Stimulated activated CD4-positive, alpha-beta T cell treated with anti-CD3 and anti-CD28 coated beads, Interleukin-4, amount 100 ng/mL, for 1 hour (primary cell): ENCODE data around the gene CADPS2.
"Not testable (repeated sequence)": the region's sequence is repeated elsewhere in the genome, so short reads cannot be mapped to it uniquely, and the experiment has no call there.

ENCODE experiments used
- DNase-seq: peaks from one replicate; pipeline ENCODE4 v3.0.0-alpha.2; 2020

CADPS2 gene

GRCh38 chr7:122658856-122659255 lies 227.4 kb downstream of the CADPS2 start:
- no peak for DNase-seq

GRCh38 chr7:122653685-122654084 lies 232.6 kb downstream of the CADPS2 start:
- no peak for DNase-seq

GRCh38 chr7:122652876-122653275 lies 233.4 kb downstream of the CADPS2 start:
- DNase-seq = no peak

GRCh38 chr7:122651451-122651850 lies 234.8 kb downstream of the CADPS2 start:
- no peak for DNase-seq

GRCh38 chr7:122643250-122643649 lies 243.0 kb downstream of the CADPS2 start:
- DNase-seq = no peak

GRCh38 chr7:122638459-122638858 lies 247.8 kb downstream of the CADPS2 start:
- no peak for DNase-seq

- DNase-seq = no peak
These were observed 248.5 kb downstream of the CADPS2 start for GRCh38 chr7:122637784-122638183.

- DNase-seq = not testable (repeated sequence)
These were observed 250.8 kb downstream of the CADPS2 start for GRCh38 chr7:122635481-122635880.

- DNase-seq = no peak
These were observed 252.8 kb downstream of the CADPS2 start for GRCh38 chr7:122633472-122633871.

- DNase-seq = no peak
These were observed 254.0 kb downstream of the CADPS2 start for GRCh38 chr7:122632238-122632637.

GRCh38 chr7:122629412-122629953 lies 256.8 kb downstream of the CADPS2 start:
- DNase-seq = no peak

GRCh38 chr7:122628651-122629411 lies 257.4 kb downstream of the CADPS2 start:
- DNase-seq = no peak

- DNase-seq = no peak
These were observed 259.5 kb downstream of the CADPS2 start for GRCh38 chr7:122626785-122627184.

- DNase-seq = no peak
These were observed 263.6 kb downstream of the CADPS2 start for GRCh38 chr7:122622682-122623081.

GRCh38 chr7:122619664-122620063 lies 266.6 kb downstream of the CADPS2 start:
- DNase-seq = no peak

- no peak for DNase-seq
These were observed 267.6 kb downstream of the CADPS2 start for GRCh38 chr7:122618585-122619189.

GRCh38 chr7:122616951-122617350 lies 269.3 kb downstream of the CADPS2 start:
- no peak for DNase-seq

- no peak for DNase-seq
These were observed 280.3 kb downstream of the CADPS2 start for GRCh38 chr7:122605929-122606328.

GRCh38 chr7:122604251-122604650 lies 282.0 kb downstream of the CADPS2 start:
- DNase-seq = no peak

- DNase-seq = no peak
These were observed 283.5 kb downstream of the CADPS2 start for GRCh38 chr7:122602800-122603199.

GRCh38 chr7:122600630-122601029 lies 285.6 kb downstream of the CADPS2 start:
- no peak for DNase-seq

- DNase-seq = no peak
These were observed 286.2 kb downstream of the CADPS2 start for GRCh38 chr7:122600042-122600441.

GRCh38 chr7:122597277-122597676 lies 289.0 kb downstream of the CADPS2 start:
- DNase-seq = no peak

- no peak for DNase-seq
These were observed 290.4 kb downstream of the CADPS2 start for GRCh38 chr7:122595885-122596284.
